GM12874 (cell line): ENCODE measurements around the gene UBASH3A.

Experiments
- CTCF ChIP-seq: IDR thresholded peaks from 2 replicates; pipeline ENCODE4 v1.5.1; 2011; ENCODE audit warnings: low read depth, mild to moderate bottlenecking, control low read depth, low read length, moderate library complexity; ENCODE audit not compliant: insufficient read depth

UBASH3A gene

DNA sequence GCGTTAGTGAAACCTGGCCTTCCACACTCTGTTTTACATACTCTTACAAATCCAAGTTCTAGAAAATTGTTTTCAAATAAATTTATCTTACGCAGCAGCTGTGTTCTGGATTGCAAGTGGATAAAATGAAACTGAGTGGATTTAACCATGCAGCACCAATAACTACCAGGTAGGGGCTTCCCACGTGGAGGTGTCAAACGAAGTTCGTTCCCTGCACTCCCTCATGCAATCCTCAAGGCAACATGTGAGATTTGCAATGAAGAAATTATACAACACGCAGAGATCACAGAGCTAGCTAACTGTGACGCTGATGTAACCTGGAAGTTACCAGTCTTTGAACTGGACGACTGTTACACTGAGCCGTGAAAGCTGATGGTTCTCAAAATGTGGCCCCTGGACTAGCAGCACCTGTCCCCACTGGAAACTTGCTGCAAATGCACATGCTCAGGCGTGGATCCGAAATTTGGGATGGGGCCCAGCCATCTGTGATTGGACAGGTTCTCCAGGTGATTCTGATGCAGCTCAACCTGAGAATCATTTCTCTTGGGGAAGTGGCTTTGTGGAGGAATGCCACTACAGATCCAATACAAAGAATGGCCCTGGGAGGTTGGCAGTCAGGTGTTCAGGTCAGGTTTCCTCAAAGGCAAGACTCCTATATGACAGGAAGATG lies 56.0 kb downstream of the UBASH3A start:
- no peak for TF ChIP-seq CTCF

DNA sequence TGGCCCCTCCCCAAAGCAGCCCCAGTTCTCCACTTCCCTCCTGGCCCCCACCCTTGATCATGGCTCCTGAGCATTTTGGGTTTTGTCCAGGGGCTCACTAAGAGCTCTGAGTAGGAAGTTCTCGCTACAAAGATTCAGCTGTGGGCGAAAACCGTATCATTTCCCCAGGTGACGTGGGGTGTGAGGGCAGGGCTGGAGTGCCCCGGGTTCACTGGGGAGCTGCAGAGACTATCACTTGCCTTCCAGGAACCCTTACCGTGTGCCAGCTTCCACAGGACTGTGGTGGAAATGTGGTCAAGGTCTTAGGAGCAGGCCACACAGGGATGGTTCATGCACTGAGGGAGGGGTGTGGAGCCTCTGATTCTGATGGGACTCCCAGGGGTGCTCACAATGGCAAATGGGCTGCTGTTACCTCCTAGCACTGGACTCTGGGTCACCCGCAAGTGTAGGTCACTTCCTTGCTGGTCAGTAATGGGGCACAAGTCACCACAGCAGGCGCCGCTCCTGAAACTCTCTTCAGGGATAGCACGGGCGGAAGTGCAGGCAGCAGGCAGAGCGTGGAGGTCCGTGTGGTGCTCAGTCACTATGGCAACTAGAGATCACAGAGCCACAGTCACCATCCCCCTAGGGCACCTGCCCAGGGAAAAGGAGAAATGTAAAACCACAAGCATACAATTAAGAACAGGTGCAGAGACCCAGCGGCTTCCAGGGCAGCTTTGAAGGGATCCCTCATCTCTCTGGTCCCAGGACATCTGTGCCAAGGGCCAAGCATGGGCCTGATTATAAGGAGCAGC lies 56.9 kb downstream of the UBASH3A start:
- TF ChIP-seq CTCF, result no peak

GRCh38 chr21:42461185-42461520 lies 57.5 kb downstream of the UBASH3A start:
- TF ChIP-seq CTCF, result no peak

DNA sequence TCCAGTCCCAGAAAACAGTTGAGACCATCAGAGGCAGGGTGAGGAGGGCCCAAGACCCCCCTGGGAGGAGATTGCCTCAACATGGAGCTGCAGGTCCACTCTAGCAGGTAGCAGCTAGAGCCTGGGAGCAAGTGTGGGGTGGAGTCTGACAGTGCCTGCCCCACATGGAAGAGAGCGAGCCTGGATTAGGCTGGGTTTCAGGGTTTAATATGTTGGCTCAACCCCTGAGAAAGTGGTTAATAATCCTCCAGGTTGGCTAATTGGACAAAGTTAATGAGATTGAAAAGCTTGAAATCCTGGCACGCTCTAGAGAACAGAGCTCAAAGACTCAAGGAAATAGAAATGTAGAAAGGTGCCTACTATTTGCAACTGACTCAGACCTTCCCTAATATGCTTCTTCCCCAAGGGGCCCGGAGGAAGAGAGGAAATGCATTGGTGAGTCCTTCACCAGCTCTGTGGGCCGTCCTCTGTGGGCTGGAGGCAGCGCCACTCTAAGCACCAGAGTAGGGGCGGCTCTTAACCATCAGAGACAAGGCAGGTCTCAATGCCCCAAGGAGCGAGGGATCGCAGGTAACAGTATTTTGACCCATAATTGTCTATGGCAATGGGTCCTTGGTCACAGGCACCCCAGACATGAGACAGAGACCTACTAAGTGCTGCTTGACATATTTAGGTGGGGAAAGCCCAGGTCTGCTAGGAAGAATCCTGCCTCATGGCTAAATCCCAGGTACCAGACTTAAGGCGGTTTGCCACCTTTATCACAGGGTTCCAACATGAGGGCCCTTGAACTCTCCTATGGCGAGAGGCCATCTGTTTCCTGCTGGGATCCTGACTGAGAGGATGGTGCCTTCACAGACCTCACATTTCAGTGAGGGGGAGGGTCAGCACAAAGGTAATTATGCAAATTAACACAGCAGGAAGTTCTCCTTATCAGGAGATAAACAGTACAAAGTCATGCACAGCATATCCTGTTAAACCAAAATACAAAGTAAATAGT lies 58.5 kb downstream of the UBASH3A start:
- TF ChIP-seq CTCF, result no peak

DNA sequence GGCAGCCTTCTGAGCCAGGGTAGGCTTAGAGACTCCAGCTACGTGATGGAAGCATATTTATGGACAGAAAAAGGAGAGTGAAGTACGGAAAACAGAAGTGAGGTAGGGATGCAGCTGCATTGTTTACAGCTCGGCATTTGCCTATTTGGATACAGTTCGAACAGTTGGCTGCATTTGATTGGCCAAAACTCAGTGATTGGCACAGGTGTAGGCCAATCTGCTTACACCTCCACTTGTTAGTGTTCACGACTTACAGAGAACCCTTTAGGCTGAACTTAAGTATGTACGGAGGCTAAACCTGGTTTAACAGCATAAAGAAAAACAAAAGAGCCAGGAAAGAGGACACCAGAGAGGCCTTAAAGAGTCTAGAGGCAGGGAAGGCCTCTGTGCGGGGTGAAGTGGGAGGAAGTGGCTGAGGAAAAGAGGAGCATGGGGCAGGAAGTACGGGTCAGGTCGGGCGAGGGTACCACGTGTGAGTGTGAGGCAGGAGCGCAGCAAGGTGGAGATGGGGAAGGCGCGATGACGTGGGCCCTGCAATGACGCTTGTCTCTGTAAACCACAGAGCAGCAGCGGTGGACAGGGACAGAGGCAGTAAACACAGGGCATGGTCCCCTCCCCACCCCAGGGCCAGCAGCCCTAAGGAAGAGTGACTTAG lies 60.3 kb downstream of the UBASH3A start:
- TF ChIP-seq CTCF, result no peak

DNA sequence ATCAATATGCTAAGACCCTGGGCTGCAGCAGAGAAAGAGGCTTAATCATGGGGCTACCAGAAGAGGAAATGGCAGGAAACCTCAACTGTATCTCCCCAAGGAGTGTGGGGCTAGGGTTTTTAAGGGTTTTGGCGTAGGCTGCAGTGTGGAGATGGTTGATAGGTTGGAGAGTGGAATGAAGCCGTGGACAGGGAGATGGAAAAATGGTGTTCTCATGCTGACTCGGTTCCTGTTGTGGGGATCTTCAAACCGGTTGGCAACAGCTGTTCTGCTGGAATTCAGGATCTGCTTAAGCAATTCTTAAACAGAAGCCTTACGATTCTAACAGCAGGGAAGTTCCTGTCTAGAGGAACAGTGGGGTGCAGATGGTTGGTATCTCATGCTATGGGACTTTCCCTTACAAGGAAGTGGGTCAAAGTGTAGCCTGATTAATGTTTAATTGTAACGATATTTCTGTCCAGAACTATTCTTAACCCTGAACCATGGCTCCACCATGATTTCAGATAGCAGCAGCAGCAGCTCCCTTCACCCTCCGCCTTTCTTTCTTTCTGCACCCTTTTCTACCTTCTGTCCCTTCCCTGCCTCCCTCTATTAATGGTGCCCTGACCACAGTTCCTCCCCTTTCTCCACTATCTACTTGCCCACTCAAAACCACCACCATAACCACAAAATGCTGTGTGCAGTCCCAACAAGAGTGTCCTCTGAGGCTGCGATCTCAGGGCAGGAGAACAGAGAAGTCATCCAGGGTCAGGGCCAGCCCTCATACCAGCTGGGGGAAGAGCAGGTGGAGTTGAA lies 61.5 kb downstream of the UBASH3A start:
- no peak for TF ChIP-seq CTCF
